ENCODE results near the gene TSHZ3. TPM values are rescaled to one million over a fixed set of nuclear protein-coding genes. Genes with fewer than 3 reads are reported as not detected.

Gene TSHZ3
- total and polyA plus RNA-seq, 2 of the 8 experiments (the other 6 are each of a cell fraction or from before 2014, with no cell fraction given): 3.1 to 12.3 TPM

- 76% methylated on average over 11 of the region's 11 CpGs; no CpG with 5 or more reads in 1 of the 2 experiments for WGBS, 2 experiments (ENCODE audit: extremely low coverage in 1 of 2, insufficient coverage in 1 of 2, insufficient read length in 1 of 2, insufficient replicate concordance in 2 of 2, low coverage in 1 of 2, low lambda C conversion rate in 2 of 2, missing lambda C conversion rate in 1 of 2)
- peaks cover 0 to 38% of the 10 kb centered on the region in 2 experiments; a peak in 2 of 4 replicates for H3K79me2 ChIP-seq (ENCODE audit: control insufficient read depth in 1 of 2, insufficient read depth in 2 of 2, low read length in 2 of 2)
- H4K20me1 ChIP-seq (replicated peaks in 1 of 2; ENCODE audit: control insufficient read depth in 1 of 2, insufficient read depth in 2 of 2, low read length in 2 of 2): no peaks in the 10 kb centered on the region
- TF ChIP-seq CHD2 (IDR thresholded peaks at IDR 0.05; ENCODE audit: low read length) (no peak), TAF7 (optimal IDR thresholded peaks at IDR 0.05; ENCODE audit: borderline replicate concordance, low read depth, low read length) (no peak), CTBP2 (IDR thresholded peaks at IDR 0.05; ENCODE audit: borderline replicate concordance, insufficient read depth, insufficient read length, low read length) (no peak), EGR1 (IDR thresholded peaks at IDR 0.05; ENCODE audit: borderline replicate concordance, low read depth, low read length) (no peak), EZH2 (IDR thresholded peaks at IDR 0.05; ENCODE audit: low read depth, low read length, severe bottlenecking) (no peak), RBBP5 (IDR thresholded peaks at IDR 0.05; ENCODE audit: borderline replicate concordance, low read depth, low read length) (no peak), POLR2AphosphoS5 (IDR thresholded peaks at IDR 0.05; ENCODE audit: low read depth, low read length) (no peak), CBX8 (IDR thresholded peaks at IDR 0.05; ENCODE audit: borderline replicate concordance, low read depth, low read length) (no peak), CTCF (IDR thresholded peaks at IDR 0.05; ENCODE audit: control extremely low read depth in 1 of 3, insufficient read depth in 1 of 3, low read depth in 1 of 3, low read length in 3 of 3) (no peak), PHF8 (conservative IDR thresholded peaks at IDR 0.05; ENCODE audit: low read depth, low read length) (no peak), KDM1A (IDR thresholded peaks at IDR 0.05; ENCODE audit: borderline replicate concordance, low read length) (no peak)
Observed at GRCh38 chr19:31317570-31317969, 31.7 kb downstream of the TSHZ3 start.

More at GRCh38 chr19:31317570-31317969, 31.7 kb downstream of the TSHZ3 start:
- no peak overlapping the region for H3K14ac ChIP-seq (ENCODE audit: insufficient read length)
- H2AK5ac ChIP-seq (ENCODE audit: low read depth, low read length): no peak overlapping the region
- H3K9ac ChIP-seq (replicated peaks in 1 of 4; ENCODE audit: extremely low read depth in 1 of 4, low read depth in 3 of 4, low read length in 3 of 4): no peak overlapping the region
- no peak overlapping the region for H2AFZ ChIP-seq (ENCODE audit: low read length)
- H2BK120ac ChIP-seq (replicated peaks; ENCODE audit: low read depth, low read length): no peak overlapping the region
- no peak overlapping the region for H3K4ac ChIP-seq (replicated peaks; ENCODE audit: insufficient read length, low read depth, low read length)
- H4K91ac ChIP-seq (replicated peaks; ENCODE audit: insufficient read length, low read length): no peak overlapping the region
- DNase-seq (ENCODE audit: low read depth in 1 of 2, low spot score in 2 of 2): no peak
- no peak overlapping the region for H3K23ac ChIP-seq (ENCODE audit: insufficient read length)
- H4K5ac ChIP-seq (ENCODE audit: insufficient read length, low read depth, low read length): no peak overlapping the region
- peak overlapping the region; percentile 10; the same call in 1 of the 2 replicates for H2BK12ac ChIP-seq (ENCODE audit: low read depth, low read length)
- H3K27ac ChIP-seq (ENCODE audit: low read depth, low read length): no peak overlapping the region
- no peaks in the 10 kb centered on the region for H3K9me3 ChIP-seq (ENCODE audit: insufficient read depth in 2 of 2, low read depth in 1 of 2, low read length in 1 of 2)
- H3K4me1 ChIP-seq (replicated peaks in 1 of 4; ENCODE audit: control insufficient read depth in 3 of 4, insufficient read depth in 4 of 4, low read length in 3 of 4): peaks cover 8 to 21% (median 19%) of the 10 kb centered on the region in 4 experiments
- no peak overlapping the region for H2BK20ac ChIP-seq (ENCODE audit: low read length)
- no peaks in the 10 kb centered on the region for H3K36me3 ChIP-seq (ENCODE audit: control insufficient read depth in 2 of 4, insufficient read depth in 4 of 4, low read length in 3 of 4)
- no peak overlapping the region for H3K18ac ChIP-seq (ENCODE audit: extremely low read depth, low read length)
- no peaks in the 10 kb centered on the region for H3K23me2 ChIP-seq (ENCODE audit: low read depth, low read length)
- no peaks in the 10 kb centered on the region for H3K27me3 ChIP-seq (replicated peaks in 1 of 4; ENCODE audit: control insufficient read depth in 3 of 4, extremely low read depth in 1 of 4, insufficient read depth in 3 of 4, low read length in 3 of 4)
- H3K79me1 ChIP-seq (ENCODE audit: low read depth, low read length): peaks cover 12% of the 10 kb centered on the region
- no peak overlapping the region for H4K8ac ChIP-seq (ENCODE audit: extremely low read depth, insufficient read depth, low read length)
- H2BK5ac ChIP-seq (ENCODE audit: low read depth, low read length): no peak overlapping the region
- H3K56ac ChIP-seq (replicated peaks; ENCODE audit: insufficient read length, low read depth, low read length): no peak overlapping the region
- CTCF ChIA-PET (ENCODE audit: partially characterized antibody): interaction anchor here (0.5 to 1.6 kb wide), 5 partner anchors 11 to 1108 kb away, joined by 3 to 4 read pairs (median 3); no protein-coding TSS in a partner anchor
- H3K4me2 ChIP-seq (ENCODE audit: insufficient read depth in 1 of 2, low read depth in 2 of 2, low read length in 2 of 2): peak overlapping the region; percentile 23 to 41; a peak in 1 of 4 replicates
- no peak for FAIRE-seq
- POLR2A ChIA-PET (ENCODE audit: partially characterized antibody): interaction anchor here (0.6 to 1.7 kb wide), 4 partner anchors 9 to 1196 kb away, joined by 3 to 4 read pairs (median 4); no protein-coding TSS in a partner anchor
- H3K4me3 ChIP-seq (ENCODE audit: extremely low read depth in 1 of 4, insufficient read depth in 2 of 4, low read depth in 3 of 4, low read length in 4 of 4): no peak overlapping the region
- H2BK15ac ChIP-seq (ENCODE audit: low read length): no peak overlapping the region
